ENCODE data around the gene IFTAP.

DNA sequence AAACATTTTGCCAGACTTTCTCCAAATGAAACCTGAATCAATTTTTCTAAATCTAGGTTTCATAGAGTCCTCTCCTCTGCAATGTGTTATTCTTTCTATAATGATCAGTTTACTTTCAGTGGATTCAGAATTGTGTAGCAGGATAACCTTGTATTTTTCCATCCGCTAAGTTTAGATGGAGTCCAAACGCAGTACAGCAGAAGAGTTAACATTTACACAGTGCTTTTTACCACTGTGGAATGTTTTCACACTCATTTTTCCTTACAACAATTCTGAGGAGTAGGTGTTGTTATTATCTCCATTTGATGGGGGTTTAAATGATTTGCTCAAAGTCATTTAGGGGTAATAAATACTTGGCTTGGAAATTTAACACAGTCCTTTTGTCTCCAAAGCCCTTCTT is 16.9 kb upstream of the IFTAP start:
- no peak for TF ChIP-seq EZH2 (IDR thresholded peaks at IDR 0.05; ENCODE audit: borderline replicate concordance)
- TF ChIP-seq, protein P1, sequence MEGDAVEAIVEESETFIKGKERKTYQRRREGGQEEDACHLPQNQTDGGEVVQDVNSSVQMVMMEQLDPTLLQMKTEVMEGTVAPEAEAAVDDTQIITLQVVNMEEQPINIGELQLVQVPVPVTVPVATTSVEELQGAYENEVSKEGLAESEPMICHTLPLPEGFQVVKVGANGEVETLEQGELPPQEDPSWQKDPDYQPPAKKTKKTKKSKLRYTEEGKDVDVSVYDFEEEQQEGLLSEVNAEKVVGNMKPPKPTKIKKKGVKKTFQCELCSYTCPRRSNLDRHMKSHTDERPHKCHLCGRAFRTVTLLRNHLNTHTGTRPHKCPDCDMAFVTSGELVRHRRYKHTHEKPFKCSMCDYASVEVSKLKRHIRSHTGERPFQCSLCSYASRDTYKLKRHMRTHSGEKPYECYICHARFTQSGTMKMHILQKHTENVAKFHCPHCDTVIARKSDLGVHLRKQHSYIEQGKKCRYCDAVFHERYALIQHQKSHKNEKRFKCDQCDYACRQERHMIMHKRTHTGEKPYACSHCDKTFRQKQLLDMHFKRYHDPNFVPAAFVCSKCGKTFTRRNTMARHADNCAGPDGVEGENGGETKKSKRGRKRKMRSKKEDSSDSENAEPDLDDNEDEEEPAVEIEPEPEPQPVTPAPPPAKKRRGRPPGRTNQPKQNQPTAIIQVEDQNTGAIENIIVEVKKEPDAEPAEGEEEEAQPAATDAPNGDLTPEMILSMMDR (IDR thresholded peaks at IDR 0.05; ENCODE audit: poor library complexity): no peak
